Gastroesophageal sphincter (tissue), 4 donors: Measurements from ENCODE around the gene LRRC25. TPM values are rescaled to one million over a fixed set of nuclear protein-coding genes. Genes with fewer than 3 reads are reported as not detected.

Experiments used
- ATAC-seq: fragments of 150-250 bp; one replicate; pipeline ENCODE4 v1.9.1; 2016; ENCODE audit warnings: mild to moderate bottlenecking, moderate library complexity
- H3K27ac ChIP-seq, 4 donors: fragments of 200-600 bp; sonication (generic) in 3 of 4; 1 replicate in 3 of 4; 2 replicates in 1 of 4; pipeline ENCODE4 v1.5.1; 2016 to 2019
- H3K27me3 ChIP-seq: fragments of 200-600 bp; sonication (generic); one replicate; pipeline ENCODE4 v1.5.1; 2019
- H3K36me3 ChIP-seq, 2 donors: fragments of 200-600 bp; sonication (generic); one replicate each; pipeline ENCODE4 v1.5.1; 2019; ENCODE audit warnings: control low read depth in 1 of 2
- H3K4me1 ChIP-seq, 3 donors: fragments of 200-600 bp; sonication (generic); 1 replicate in 2 of 3; 2 replicates in 1 of 3; pipeline ENCODE4 v1.5.1; 2016 to 2019; ENCODE audit warnings: control low read depth in 2 of 3
- H3K4me3 ChIP-seq, 2 donors: fragments of 200-600 bp; sonication (generic); one replicate each; pipeline ENCODE4 v1.5.1; 2019; ENCODE audit warnings: mild to moderate bottlenecking in 1 of 2, moderate library complexity in 1 of 2
- H3K9me3 ChIP-seq, 3 donors: fragments of 200-600 bp; sonication (generic); one replicate each; pipeline ENCODE4 v1.5.1; 2017 to 2019; ENCODE audit warnings: control low read depth in 2 of 3
- EP300 ChIP-seq: sonication (generic); formaldehyde crosslinking; IDR thresholded peaks from one replicate; pipeline ENCODE4 v1.6.1; 2017; ENCODE audit warnings: antibody characterized with exemption, mild to moderate bottlenecking
- POLR2A ChIP-seq, 2 donors: fragments of 450-650 bp; IDR thresholded peaks; one replicate each; pipeline ENCODE4 v1.6.1; 2017; ENCODE audit warnings: antibody characterized with exemption in 2 of 2, mild to moderate bottlenecking in 2 of 2, moderate library complexity in 1 of 2
- POLR2AphosphoS5 ChIP-seq: sonication (generic); formaldehyde crosslinking; IDR thresholded peaks from one replicate; pipeline ENCODE4 v1.6.1; 2017; ENCODE audit warnings: antibody characterized with exemption
- WGBS, 2 donors: methylation state at CpG; one replicate each; pipeline ENCODE4 v1.1.5; 2018; ENCODE audit warnings: low coverage in 1 of 2; 5-methylcytosine and 5-hydroxymethylcytosine counted together
- total RNA-seq, 4 donors: library from RNA; depleted of rRNA; stranded (reverse); fragments of >200 nt; gene quantifications; one replicate each; pipeline ENCODE4 v1.1.0, GENCODE V29; 2016
- TF ChIP-seq, protein P1 (sequence below), 4 experiments: fragments of 200-600 bp in 2 of 4; fragments of 450-650 bp in 2 of 4; sonication (generic) in 1 of 4; IDR thresholded peaks; one replicate each; pipeline ENCODE4 v1.5.1; 2017 to 2019; ENCODE audit warnings: antibody characterized with exemption in 4 of 4, mild to moderate bottlenecking in 2 of 4, moderate library complexity in 2 of 4

The LRRC25 gene
- total RNA-seq, 4 donors from 2014 or later, result 1.9 to 19.0 (median 4.8) TPM

DNA sequence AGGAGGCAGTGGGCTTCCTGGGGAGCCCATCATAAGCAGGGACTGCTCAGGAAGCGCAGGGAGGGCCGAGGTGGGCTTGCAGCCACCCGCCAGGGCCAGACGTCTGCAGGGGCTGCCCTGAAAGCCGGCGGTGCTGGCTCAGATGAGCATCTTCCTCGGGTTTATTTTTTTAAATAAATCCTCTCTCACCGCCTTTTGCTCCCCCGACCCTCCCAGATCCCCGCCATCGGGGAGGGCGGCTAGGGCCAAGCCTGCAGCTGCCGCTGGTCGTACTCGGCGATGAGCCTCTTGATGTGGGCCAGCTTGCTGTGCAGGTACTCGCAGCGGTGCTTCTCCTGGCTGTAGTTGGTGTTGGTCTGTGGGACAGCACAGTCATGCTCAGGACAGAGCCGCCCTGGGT is 47.1 kb upstream of the LRRC25 start:
- peaks cover 0 to 67% of the 10 kb centered on the region in 2 donors for H3K36me3 ChIP-seq
- H3K4me3 ChIP-seq, result no peak overlapping the region
- WGBS, 2 donors, result 70% methylated on average over 2 of the region's 19 CpGs; no CpG with 5 or more reads in 1 of the 2 donors
- H3K4me1 ChIP-seq, result peaks cover 0 to 12% (median 0%) of the 10 kb centered on the region in 3 donors
- ATAC-seq, result no peak
- no peak overlapping the region for H3K27ac ChIP-seq
- no peak for TF ChIP-seq EP300
- TF ChIP-seq POLR2A (IDR thresholded peaks at IDR 0.05), result no peak
- TF ChIP-seq POLR2AphosphoS5, result no peak
- TF ChIP-seq, protein P1, sequence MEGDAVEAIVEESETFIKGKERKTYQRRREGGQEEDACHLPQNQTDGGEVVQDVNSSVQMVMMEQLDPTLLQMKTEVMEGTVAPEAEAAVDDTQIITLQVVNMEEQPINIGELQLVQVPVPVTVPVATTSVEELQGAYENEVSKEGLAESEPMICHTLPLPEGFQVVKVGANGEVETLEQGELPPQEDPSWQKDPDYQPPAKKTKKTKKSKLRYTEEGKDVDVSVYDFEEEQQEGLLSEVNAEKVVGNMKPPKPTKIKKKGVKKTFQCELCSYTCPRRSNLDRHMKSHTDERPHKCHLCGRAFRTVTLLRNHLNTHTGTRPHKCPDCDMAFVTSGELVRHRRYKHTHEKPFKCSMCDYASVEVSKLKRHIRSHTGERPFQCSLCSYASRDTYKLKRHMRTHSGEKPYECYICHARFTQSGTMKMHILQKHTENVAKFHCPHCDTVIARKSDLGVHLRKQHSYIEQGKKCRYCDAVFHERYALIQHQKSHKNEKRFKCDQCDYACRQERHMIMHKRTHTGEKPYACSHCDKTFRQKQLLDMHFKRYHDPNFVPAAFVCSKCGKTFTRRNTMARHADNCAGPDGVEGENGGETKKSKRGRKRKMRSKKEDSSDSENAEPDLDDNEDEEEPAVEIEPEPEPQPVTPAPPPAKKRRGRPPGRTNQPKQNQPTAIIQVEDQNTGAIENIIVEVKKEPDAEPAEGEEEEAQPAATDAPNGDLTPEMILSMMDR (IDR thresholded peaks at IDR 0.05), result no peak
- no peaks in the 10 kb centered on the region for H3K9me3 ChIP-seq
- no peaks in the 10 kb centered on the region for H3K27me3 ChIP-seq

DNA sequence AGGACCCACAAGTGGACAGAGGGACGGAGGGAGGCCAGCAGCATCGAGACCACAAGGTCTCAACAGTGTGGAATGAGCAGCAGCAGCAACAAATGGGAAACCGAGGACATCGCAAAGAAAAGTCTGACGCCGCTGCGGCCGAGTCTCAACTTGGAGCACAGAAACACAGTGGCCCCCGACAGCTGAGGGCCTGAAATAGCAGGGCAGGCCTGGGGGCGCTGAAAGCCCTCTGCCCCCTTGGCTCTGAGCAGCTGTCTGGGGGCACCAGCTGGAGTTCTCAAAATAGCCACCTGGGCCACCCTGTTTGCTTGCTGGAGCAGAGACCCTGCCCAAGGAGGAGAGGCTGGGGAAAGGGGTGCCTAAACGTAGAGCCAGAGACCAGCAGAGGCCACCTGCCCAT is 46.4 kb upstream of the LRRC25 start:
- peaks cover 0 to 60% of the 10 kb centered on the region in 2 donors for H3K36me3 ChIP-seq
- H3K4me3 ChIP-seq, result no peak overlapping the region
- H3K27ac ChIP-seq, result no peak overlapping the region
- WGBS, 2 donors, result no CpG with 5 or more reads among the region's 11 CpGs
- TF ChIP-seq EP300, result no peak
- TF ChIP-seq POLR2AphosphoS5, result no peak
- no peak for TF ChIP-seq POLR2A (IDR thresholded peaks at IDR 0.05)
- TF ChIP-seq, protein P1 (IDR thresholded peaks at IDR 0.05), result no peak
- peaks cover 0 to 18% (median 2%) of the 10 kb centered on the region in 3 donors for H3K4me1 ChIP-seq
- no peak for ATAC-seq
- H3K27me3 ChIP-seq, result no peaks in the 10 kb centered on the region
- no peaks in the 10 kb centered on the region for H3K9me3 ChIP-seq

DNA sequence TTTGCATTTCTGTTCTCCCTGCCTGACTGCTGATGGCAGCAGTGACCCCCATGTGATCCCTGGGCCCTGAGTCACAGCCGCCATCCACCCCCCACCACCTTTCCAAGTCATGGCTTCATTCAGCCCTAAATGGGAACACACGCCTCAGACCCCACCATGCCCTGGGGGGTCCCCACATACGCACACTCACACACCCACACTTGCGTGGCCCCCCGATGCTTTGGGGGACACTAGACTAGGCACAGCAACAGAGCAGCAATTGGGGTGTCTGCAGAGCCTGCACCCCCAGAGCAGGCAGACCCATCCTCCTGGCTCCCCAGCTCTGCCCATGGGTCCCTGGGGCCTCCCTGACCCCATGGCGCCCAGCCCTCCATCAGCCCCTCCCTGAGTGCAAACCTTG is 46.0 kb upstream of the LRRC25 start:
- WGBS, 2 donors, result no CpG with 5 or more reads among the region's 6 CpGs
- H3K27me3 ChIP-seq, result no peaks in the 10 kb centered on the region
- TF ChIP-seq POLR2AphosphoS5 (no peak), EP300 (no peak), POLR2A (IDR thresholded peaks at IDR 0.05) (no peak)
- TF ChIP-seq, protein P1 (IDR thresholded peaks at IDR 0.05), result no peak
- no peaks in the 10 kb centered on the region for H3K9me3 ChIP-seq
- no peak overlapping the region for H3K4me3 ChIP-seq
- no peak overlapping the region for H3K27ac ChIP-seq
- peaks cover 0 to 23% (median 6%) of the 10 kb centered on the region in 3 donors for H3K4me1 ChIP-seq
- peaks cover 0 to 56% of the 10 kb centered on the region in 2 donors for H3K36me3 ChIP-seq
- ATAC-seq, result no peak

DNA sequence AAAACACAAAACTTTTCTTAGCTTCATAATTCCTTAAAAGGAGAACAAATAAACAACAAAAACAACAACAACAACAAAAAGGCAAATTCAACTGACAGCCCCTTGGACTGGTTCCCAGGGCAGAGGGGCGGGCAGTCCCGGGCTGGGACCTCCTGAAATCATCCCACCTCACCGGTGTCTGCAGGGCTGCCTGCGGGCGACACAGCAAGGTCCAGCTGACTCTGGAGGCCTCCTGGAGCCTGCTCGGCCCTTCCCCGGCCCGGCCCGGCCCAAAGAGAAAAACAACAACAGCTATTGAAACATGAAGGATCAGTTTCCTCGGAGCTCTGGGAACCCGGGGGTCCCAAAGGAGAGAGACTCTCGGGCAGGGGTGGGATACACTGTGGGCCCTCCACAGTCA is 45.5 kb upstream of the LRRC25 start:
- WGBS, 2 donors, result 71 to 83% methylated on average over 1 to 10 of the region's 12 CpGs
- Histone ChIP-seq H3K36me3 (peaks cover 0 to 51% of the 10 kb centered on the region in 2 donors), H3K27ac (no peak overlapping the region), H3K9me3 (no peaks in the 10 kb centered on the region), H3K4me3 (no peak overlapping the region), H3K4me1 (peaks cover 0 to 27% (median 11%) of the 10 kb centered on the region in 3 donors), H3K27me3 (no peaks in the 10 kb centered on the region)
- ATAC-seq, result no peak
- TF ChIP-seq, protein P1 (IDR thresholded peaks at IDR 0.05), result no peak
- TF ChIP-seq POLR2A (IDR thresholded peaks at IDR 0.05) (no peak), POLR2AphosphoS5 (no peak), EP300 (no peak)
